ENCODE results near the gene TFIP11.
A peak's percentile ranks its signal among the peaks of the same experiment; 100 is the strongest.

Gene TFIP11

GRCh38 chr22:26486394-26486793, 25.9 kb downstream of the TFIP11 start:
- H2BK120ac ChIP-seq (ENCODE audit: low read depth, low read length): no peak overlapping the region
- no peaks in the 10 kb centered on the region for H3K27me3 ChIP-seq (ENCODE audit: control insufficient read depth in 3 of 3, insufficient read depth in 3 of 3, low read depth in 1 of 3, low read length in 3 of 3)
- H3K9me3 ChIP-seq (replicated peaks in 1 of 2; ENCODE audit: control insufficient read depth in 2 of 2, insufficient read depth in 1 of 2, low read depth in 1 of 2, low read length in 2 of 2): no peaks in the 10 kb centered on the region
- H3K27ac ChIP-seq (replicated peaks; ENCODE audit: low read length): no peak overlapping the region
- no peak overlapping the region for H3K9ac ChIP-seq (ENCODE audit: low read depth, low read length, poor library complexity)
- no peak overlapping the region for H3K23ac ChIP-seq (ENCODE audit: low read depth, low read length, poor library complexity)
- H3K18ac ChIP-seq (ENCODE audit: low read length): no peak overlapping the region
- no peak overlapping the region for H2BK5ac ChIP-seq (ENCODE audit: low read length)
- H4K91ac ChIP-seq (ENCODE audit: low read depth, low read length, poor library complexity): no peak overlapping the region
- DNase-seq (ENCODE audit: low spot score): no peak
- no peak overlapping the region for H3K14ac ChIP-seq (ENCODE audit: low read length)
- no peak overlapping the region for H3K4me3 ChIP-seq (ENCODE audit: low read length in 2 of 2)
- no peak overlapping the region for H4K8ac ChIP-seq (ENCODE audit: low read depth, low read length)
- no peak overlapping the region for H2AFZ ChIP-seq (ENCODE audit: low read length)
- no peak overlapping the region for H2BK15ac ChIP-seq (ENCODE audit: low read length)
- peaks cover 19 to 65% of the 10 kb centered on the region in 2 donors for H3K36me3 ChIP-seq (replicated peaks in 1 of 2; ENCODE audit: control insufficient read depth in 2 of 2, insufficient read depth in 2 of 2, low read length in 2 of 2)
- no peak overlapping the region for H3K4ac ChIP-seq (ENCODE audit: low read length)
- H3K79me1 ChIP-seq (ENCODE audit: low read depth, low read length): peaks cover 2% of the 10 kb centered on the region
- no CpG with 5 or more reads among the region's 5 CpGs for WGBS, 2 donors (ENCODE audit: extremely low coverage in 2 of 2, insufficient read length in 2 of 2, insufficient replicate concordance in 1 of 2)
- H3K4me1 ChIP-seq (ENCODE audit: control insufficient read depth in 2 of 2, insufficient read depth in 1 of 2, low read depth in 1 of 2, low read length in 2 of 2): peaks cover 6 to 11% of the 10 kb centered on the region in 2 donors
- no peak overlapping the region for H3K4me2 ChIP-seq (ENCODE audit: insufficient read depth, low read length, poor library complexity, severe bottlenecking)
- no peak overlapping the region for H2BK12ac ChIP-seq (ENCODE audit: low read length)
- H2AK5ac ChIP-seq (ENCODE audit: low read depth, low read length): no peak overlapping the region

DNA sequence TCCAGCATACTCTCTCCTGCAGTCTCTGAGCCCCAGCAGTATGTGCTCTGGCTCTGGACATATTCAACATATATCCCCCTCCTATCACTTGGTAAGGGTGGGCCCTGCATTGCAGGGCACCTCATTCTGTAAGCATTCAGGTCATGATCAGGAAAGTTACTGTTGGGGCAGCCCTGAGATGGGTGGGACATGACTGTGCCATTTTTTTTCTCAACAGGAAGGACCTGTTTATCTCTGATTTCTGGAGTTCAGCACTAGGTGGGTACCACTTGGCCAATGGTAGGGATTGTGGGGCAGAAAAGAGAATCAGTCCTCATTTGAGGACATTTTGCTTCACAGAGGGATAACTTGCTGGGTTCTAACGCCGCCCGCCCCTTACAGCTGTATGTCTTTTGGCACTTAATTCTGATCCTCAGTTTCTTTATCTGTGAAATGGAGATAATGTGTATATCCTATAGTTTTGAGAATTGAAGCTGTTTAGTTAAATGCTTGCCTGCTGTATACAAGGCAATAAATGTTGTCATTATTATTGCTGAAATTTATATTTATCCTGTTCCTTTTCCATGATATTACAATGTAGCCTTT, 26.4 kb downstream of the TFIP11 start:
- H2BK5ac ChIP-seq (ENCODE audit: low read length): no peak overlapping the region
- no peak overlapping the region for H3K4ac ChIP-seq (ENCODE audit: low read length)
- H2BK15ac ChIP-seq (ENCODE audit: low read length): no peak overlapping the region
- no peak overlapping the region for H3K14ac ChIP-seq (ENCODE audit: low read length)
- WGBS, 2 donors (ENCODE audit: extremely low coverage in 2 of 2, insufficient read length in 2 of 2, insufficient replicate concordance in 1 of 2): no CpG with 5 or more reads among the region's 3 CpGs
- H3K18ac ChIP-seq (ENCODE audit: low read length): no peak overlapping the region
- no peak overlapping the region for H3K27ac ChIP-seq (replicated peaks; ENCODE audit: low read length)
- H2BK12ac ChIP-seq (ENCODE audit: low read length): no peak overlapping the region
- no peak overlapping the region for H3K23ac ChIP-seq (ENCODE audit: low read depth, low read length, poor library complexity)
- no peak overlapping the region for H2BK120ac ChIP-seq (ENCODE audit: low read depth, low read length)
- H2AFZ ChIP-seq (ENCODE audit: low read length): no peak overlapping the region
- H3K9me3 ChIP-seq (replicated peaks in 1 of 2; ENCODE audit: control insufficient read depth in 2 of 2, insufficient read depth in 1 of 2, low read depth in 1 of 2, low read length in 2 of 2): no peaks in the 10 kb centered on the region
- no peak overlapping the region for H3K4me2 ChIP-seq (ENCODE audit: insufficient read depth, low read length, poor library complexity, severe bottlenecking)
- H3K27me3 ChIP-seq (ENCODE audit: control insufficient read depth in 3 of 3, insufficient read depth in 3 of 3, low read depth in 1 of 3, low read length in 3 of 3): no peaks in the 10 kb centered on the region
- H3K79me1 ChIP-seq (ENCODE audit: low read depth, low read length): peaks cover 2% of the 10 kb centered on the region
- H2AK5ac ChIP-seq (ENCODE audit: low read depth, low read length): no peak overlapping the region
- H4K91ac ChIP-seq (ENCODE audit: low read depth, low read length, poor library complexity): no peak overlapping the region
- peaks cover 6 to 11% of the 10 kb centered on the region in 2 donors for H3K4me1 ChIP-seq (ENCODE audit: control insufficient read depth in 2 of 2, insufficient read depth in 1 of 2, low read depth in 1 of 2, low read length in 2 of 2)
- no peak overlapping the region for H4K8ac ChIP-seq (ENCODE audit: low read depth, low read length)
- H3K4me3 ChIP-seq (ENCODE audit: low read length in 2 of 2): no peak overlapping the region
- H3K36me3 ChIP-seq (replicated peaks in 1 of 2; ENCODE audit: control insufficient read depth in 2 of 2, insufficient read depth in 2 of 2, low read length in 2 of 2): peaks cover 18 to 65% of the 10 kb centered on the region in 2 donors
- no peak for DNase-seq (ENCODE audit: low spot score)
- no peak overlapping the region for H3K9ac ChIP-seq (ENCODE audit: low read depth, low read length, poor library complexity)

- no CpG with 5 or more reads among the region's 7 CpGs for WGBS, 2 donors (ENCODE audit: extremely low coverage in 2 of 2, insufficient read length in 2 of 2, insufficient replicate concordance in 1 of 2)
- H3K23ac ChIP-seq (ENCODE audit: low read depth, low read length, poor library complexity): no peak overlapping the region
- no peak overlapping the region for H3K4ac ChIP-seq (ENCODE audit: low read length)
- no peak overlapping the region for H3K27ac ChIP-seq (replicated peaks; ENCODE audit: low read length)
- H3K9me3 ChIP-seq (replicated peaks in 1 of 2; ENCODE audit: control insufficient read depth in 2 of 2, insufficient read depth in 1 of 2, low read depth in 1 of 2, low read length in 2 of 2): no peaks in the 10 kb centered on the region
- no peak overlapping the region for H4K91ac ChIP-seq (ENCODE audit: low read depth, low read length, poor library complexity)
- H3K14ac ChIP-seq (ENCODE audit: low read length): no peak overlapping the region
- no peak overlapping the region for H4K8ac ChIP-seq (ENCODE audit: low read depth, low read length)
- H2AFZ ChIP-seq (ENCODE audit: low read length): no peak overlapping the region
- H3K4me2 ChIP-seq (ENCODE audit: insufficient read depth, low read length, poor library complexity, severe bottlenecking): no peak overlapping the region
- peaks cover 5% of the 10 kb centered on the region for H3K79me1 ChIP-seq (ENCODE audit: low read depth, low read length)
- H3K18ac ChIP-seq (ENCODE audit: low read length): no peak overlapping the region
- H3K9ac ChIP-seq (ENCODE audit: low read depth, low read length, poor library complexity): no peak overlapping the region
- no peak overlapping the region for H2AK5ac ChIP-seq (ENCODE audit: low read depth, low read length)
- no peak overlapping the region for H2BK5ac ChIP-seq (ENCODE audit: low read length)
- H3K4me1 ChIP-seq (ENCODE audit: control insufficient read depth in 2 of 2, insufficient read depth in 1 of 2, low read depth in 1 of 2, low read length in 2 of 2): peaks cover 8 to 11% of the 10 kb centered on the region in 2 donors
- H2BK120ac ChIP-seq (ENCODE audit: low read depth, low read length): no peak overlapping the region
- H3K4me3 ChIP-seq (ENCODE audit: low read length in 2 of 2): no peak overlapping the region
- H3K36me3 ChIP-seq (replicated peaks in 1 of 2; ENCODE audit: control insufficient read depth in 2 of 2, insufficient read depth in 2 of 2, low read length in 2 of 2): peaks cover 15 to 66% of the 10 kb centered on the region in 2 donors
- no peak overlapping the region for H2BK15ac ChIP-seq (ENCODE audit: low read length)
- H2BK12ac ChIP-seq (ENCODE audit: low read length): no peak overlapping the region
- H3K27me3 ChIP-seq (ENCODE audit: control insufficient read depth in 3 of 3, insufficient read depth in 3 of 3, low read depth in 1 of 3, low read length in 3 of 3): no peaks in the 10 kb centered on the region
- no peak for DNase-seq (ENCODE audit: low spot score)
Observed at GRCh38 chr22:26485013-26485412, 27.3 kb downstream of the TFIP11 start.

DNA sequence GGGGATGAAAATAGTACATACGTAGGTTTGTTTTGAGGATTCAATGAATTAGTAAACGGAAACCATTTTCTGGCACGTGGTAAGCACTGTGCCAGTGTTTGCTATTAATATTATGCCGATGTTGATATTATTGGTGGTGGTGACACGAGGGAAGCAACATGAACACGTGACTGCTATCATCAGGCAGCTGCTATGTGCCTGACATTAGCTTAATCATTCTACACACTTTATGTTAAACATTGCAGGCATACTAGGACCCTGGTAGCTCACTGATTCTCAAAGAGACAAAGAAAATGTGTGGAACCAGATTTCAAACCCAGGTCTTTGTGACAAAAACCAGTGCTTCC, 27.9 kb downstream of the TFIP11 start:
- DNase-seq (ENCODE audit: low spot score): no peak

More for the DNA sequence above, 27.9 kb downstream of the TFIP11 start:
- H3K36me3 ChIP-seq (replicated peaks in 1 of 2; ENCODE audit: control insufficient read depth in 2 of 2, insufficient read depth in 2 of 2, low read length in 2 of 2): peaks cover 10 to 65% of the 10 kb centered on the region in 2 donors
- H3K27me3 ChIP-seq (ENCODE audit: control insufficient read depth in 3 of 3, insufficient read depth in 3 of 3, low read depth in 1 of 3, low read length in 3 of 3): no peaks in the 10 kb centered on the region
- H4K8ac ChIP-seq (ENCODE audit: low read depth, low read length): no peak overlapping the region
- H4K91ac ChIP-seq (ENCODE audit: low read depth, low read length, poor library complexity): no peak overlapping the region
- H3K4me3 ChIP-seq (ENCODE audit: low read length in 2 of 2): peak overlapping the region; percentile 82 to 87
- no peak overlapping the region for H3K27ac ChIP-seq (replicated peaks; ENCODE audit: low read length)
- H3K23ac ChIP-seq (ENCODE audit: low read depth, low read length, poor library complexity): no peak overlapping the region
- H3K4ac ChIP-seq (ENCODE audit: low read length): no peak overlapping the region
- H3K4me2 ChIP-seq (ENCODE audit: insufficient read depth, low read length, poor library complexity, severe bottlenecking): peak overlapping the region; percentile 42
- H2AK5ac ChIP-seq (ENCODE audit: low read depth, low read length): no peak overlapping the region
- no peak overlapping the region for H2AFZ ChIP-seq (ENCODE audit: low read length)
- no peak overlapping the region for H2BK12ac ChIP-seq (ENCODE audit: low read length)
- H2BK5ac ChIP-seq (ENCODE audit: low read length): no peak overlapping the region
- H3K9ac ChIP-seq (ENCODE audit: low read depth, low read length, poor library complexity): no peak overlapping the region
- no peak overlapping the region for H3K18ac ChIP-seq (ENCODE audit: low read length)
- no CpG with 5 or more reads among the region's 6 CpGs for WGBS, 2 donors (ENCODE audit: extremely low coverage in 2 of 2, insufficient read length in 2 of 2, insufficient replicate concordance in 1 of 2)
- no peak overlapping the region for H2BK15ac ChIP-seq (ENCODE audit: low read length)
- H3K14ac ChIP-seq (ENCODE audit: low read length): no peak overlapping the region
- no peaks in the 10 kb centered on the region for H3K9me3 ChIP-seq (replicated peaks in 1 of 2; ENCODE audit: control insufficient read depth in 2 of 2, insufficient read depth in 1 of 2, low read depth in 1 of 2, low read length in 2 of 2)
- peaks cover 8 to 14% of the 10 kb centered on the region in 2 donors for H3K4me1 ChIP-seq (ENCODE audit: control insufficient read depth in 2 of 2, insufficient read depth in 1 of 2, low read depth in 1 of 2, low read length in 2 of 2)
- H3K79me1 ChIP-seq (ENCODE audit: low read depth, low read length): peaks cover 5% of the 10 kb centered on the region
- H2BK120ac ChIP-seq (ENCODE audit: low read depth, low read length): no peak overlapping the region

All from neuronal stem cell (in vitro differentiated cells).